ENCODE results near the gene TMEM181. TPM values are rescaled to one million over a fixed set of nuclear protein-coding genes. Genes with fewer than 3 reads are reported as not detected.

The TMEM181 gene
- polyA plus RNA-seq, 2 of the 4 experiments (the other 2 are of a cell fraction) = 11.6 to 21.1 TPM

- CTCF ChIA-PET = interaction anchor here (0.6 to 1.0 kb wide), 4 partner anchors 12 to 433 kb away, joined by 3 read pairs; no protein-coding TSS in a partner anchor
- POLR2A ChIA-PET = no interaction called here
- Histone ChIP-seq H3K4me1 (peaks cover 3% of the 10 kb centered on the region; the same call in 2 of the 3 replicates), H3K27ac (no peak overlapping the region), H3K4me2 (no peak overlapping the region), H3K4me3 (no peak overlapping the region), H3K9me3 (no peaks in the 10 kb centered on the region)
- 92% methylated on average over 4 of the region's 4 CpGs for WGBS (ENCODE audit: missing lambda C conversion rate)
- no peak for TF ChIP-seq KDM5A (IDR thresholded peaks at IDR 0.05)
- no peak for TF ChIP-seq MYC (IDR thresholded peaks at IDR 0.05; ENCODE audit: borderline replicate concordance, low read length)
- TF ChIP-seq E2F6 (IDR thresholded peaks at IDR 0.05; ENCODE audit: borderline replicate concordance, low read depth) = no peak
- TF ChIP-seq RFX5 (IDR thresholded peaks at IDR 0.05) = no peak
- TF ChIP-seq CHD2 (IDR thresholded peaks at IDR 0.05; ENCODE audit: low read length, partially characterized antibody) = no peak
- no peak for TF ChIP-seq HMGXB4 (CRISPR knock-in tag; IDR thresholded peaks at IDR 0.05; ENCODE audit: borderline replicate concordance)
- FAIRE-seq (no peak), DNase-seq (ENCODE audit: low read depth in 1 of 2, low spot score in 1 of 2) (no peak), ATAC-seq (no peak)
These were observed 47.1 kb upstream of the TMEM181 start for GRCh38 chr6:158512809-158513208.

- H3K4me2 ChIP-seq = no peak overlapping the region
- H3K9me3 ChIP-seq = no peaks in the 10 kb centered on the region
- ATAC-seq (no peak), FAIRE-seq (no peak), DNase-seq (ENCODE audit: low read depth in 1 of 2, low spot score in 1 of 2) (no peak)
- no peak overlapping the region for H3K27ac ChIP-seq
- ChIA-PET CTCF (interaction anchor here (3.3 kb wide), 1 partner anchor 293 kb away, joined by 12 read pairs; no protein-coding TSS in a partner anchor), POLR2A (no interaction called here)
- H3K4me1 ChIP-seq = peaks cover 11% of the 10 kb centered on the region; the same call in 2 of the 3 replicates
- WGBS (ENCODE audit: missing lambda C conversion rate) = 77% methylated on average over 4 of the region's 4 CpGs
- TF ChIP-seq RNF2 (IDR thresholded peaks at IDR 0.05; ENCODE audit: borderline replicate concordance, low read depth) = no peak
- no peak for TF ChIP-seq FOXS1 (CRISPR knock-in tag; IDR thresholded peaks at IDR 0.05)
- TF ChIP-seq HOXB13 (CRISPR knock-in tag; IDR thresholded peaks at IDR 0.05; ENCODE audit: low read depth) = no peak
- no peak overlapping the region for H3K4me3 ChIP-seq
These were observed 45.7 kb upstream of the TMEM181 start for GRCh38 chr6:158514176-158514575.

- ChIA-PET POLR2A (no interaction called here), CTCF (interaction anchor here (3.3 kb wide), 1 partner anchor 294 kb away, joined by 12 read pairs; no protein-coding TSS in a partner anchor)
- DNase-seq (ENCODE audit: low read depth in 1 of 2, low spot score in 1 of 2) (no peak), FAIRE-seq (no peak), ATAC-seq (no peak)
- no peak overlapping the region for H3K4me3 ChIP-seq
- H3K27ac ChIP-seq = no peak overlapping the region
- no peak for TF ChIP-seq BCL3 (IDR thresholded peaks at IDR 0.05)
- TF ChIP-seq ESRRA (IDR thresholded peaks at IDR 0.05; ENCODE audit: borderline replicate concordance, low read length) = no peak
- TF ChIP-seq USF2 (IDR thresholded peaks at IDR 0.05) = no peak
- TF ChIP-seq HOXB13 (CRISPR knock-in tag; IDR thresholded peaks at IDR 0.05; ENCODE audit: low read depth) = no peak
- no peak for TF ChIP-seq MAZ (IDR thresholded peaks at IDR 0.05; ENCODE audit: borderline replicate concordance, low read depth, low read length)
- no peak for TF ChIP-seq MAX (IDR thresholded peaks at IDR 0.05)
- no peak for TF ChIP-seq ZSCAN20 (CRISPR knock-in tag; IDR thresholded peaks at IDR 0.05)
- TF ChIP-seq HDAC2 (IDR thresholded peaks at IDR 0.05) = no peak
- TF ChIP-seq POLR2AphosphoS2 (conservative IDR thresholded peaks at IDR 0.05; ENCODE audit: low read length) = no peak
- TF ChIP-seq PBX3 (IDR thresholded peaks at IDR 0.05) = no peak
- no peak overlapping the region for H3K4me2 ChIP-seq
- H3K4me1 ChIP-seq = peaks cover 12% of the 10 kb centered on the region; the same call in 2 of the 3 replicates
- no peaks in the 10 kb centered on the region for H3K9me3 ChIP-seq
- WGBS (ENCODE audit: missing lambda C conversion rate) = 91% methylated on average over 6 of the region's 8 CpGs
These were observed 44.9 kb upstream of the TMEM181 start for GRCh38 chr6:158514991-158515390.
